Chondrocyte (in vitro differentiated cells): ENCODE results near the gene NIT2. TPM values are rescaled to one million over a fixed set of nuclear protein-coding genes. Genes with fewer than 3 reads are reported as not detected.
"Not testable (repeated sequence)": the region's sequence is repeated elsewhere in the genome, so short reads cannot be mapped to it uniquely, and the experiment has no call there.

Experiments used
- DNase-seq: peaks from one replicate; pipeline ENCODE4 v3.0.0; 2021; ENCODE audit warnings: mixed read lengths, low spot score
- H3K27ac Mint-ChIP-seq: one replicate; pipeline ENCODE4 v1.8.0; 2021; ENCODE audit warnings: mild to moderate bottlenecking, moderate library complexity, mixed read lengths; ENCODE audit not compliant: unreplicated experiment
- H3K27me3 Mint-ChIP-seq: 2 replicates; pipeline ENCODE4 v1.8.0; 2021; ENCODE audit warnings: low read depth, mixed read lengths
- H3K36me3 Mint-ChIP-seq: 2 replicates; pipeline ENCODE4 v1.8.0; 2021; ENCODE audit warnings: low read depth, mixed read lengths
- H3K4me1 Mint-ChIP-seq: 2 replicates; pipeline ENCODE4 v1.8.0; 2021; ENCODE audit warnings: low read depth, mild to moderate bottlenecking, mixed read lengths
- H3K4me3 Mint-ChIP-seq: one replicate; pipeline ENCODE4 v1.8.0; 2021; ENCODE audit warnings: mild to moderate bottlenecking, moderate library complexity, mixed read lengths; ENCODE audit not compliant: unreplicated experiment
- H3K9me3 Mint-ChIP-seq: 2 replicates; pipeline ENCODE4 v1.8.0; 2021; ENCODE audit warnings: low read depth, mixed read lengths
- total RNA-seq: library from RNA; stranded (reverse); gene quantifications from 3 replicates; pipeline ENCODE4 v1.2.1, GENCODE V29; 2021
- TF ChIP-seq, protein P1 (sequence below): fragments of 200-600 bp; sonication (generic); IDR thresholded peaks from 2 replicates; pipeline ENCODE4 v1.5.0; 2021; ENCODE audit warnings: antibody characterized with exemption, mild to moderate bottlenecking, moderate library complexity

Gene NIT2
- total RNA-seq, 1 donor from 2014 or later = 46.6 TPM

DNA sequence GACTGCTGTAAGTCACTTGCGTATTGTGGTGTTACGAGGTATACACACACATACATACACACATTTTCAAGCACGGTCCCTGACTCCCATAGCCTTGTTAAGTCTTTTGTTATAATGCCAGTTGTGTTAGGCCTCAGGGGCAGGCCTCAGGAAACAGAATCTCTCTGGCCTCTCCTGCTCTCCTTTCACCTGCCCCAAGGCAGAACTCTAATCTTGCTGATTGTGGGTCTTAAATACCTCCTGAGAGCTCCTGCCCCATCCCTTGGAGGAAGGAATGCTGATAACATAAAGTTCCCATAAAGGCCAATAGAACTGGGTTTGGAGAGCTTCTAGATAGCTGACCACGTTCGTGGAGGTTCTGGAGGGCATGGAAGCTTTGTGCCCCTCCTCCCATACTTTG is 3.9 kb upstream of the NIT2 start:
- Mint-ChIP-seq H3K36me3 (peaks cover 16% of the 10 kb centered on the region), H3K4me3 (no peak overlapping the region), H3K27me3 (no peaks in the 10 kb centered on the region), H3K4me1 (peaks cover 13% of the 10 kb centered on the region), H3K9me3 (peaks cover 7% of the 10 kb centered on the region), H3K27ac (no peak overlapping the region)
- DNase-seq = no peak
- TF ChIP-seq, protein P1, sequence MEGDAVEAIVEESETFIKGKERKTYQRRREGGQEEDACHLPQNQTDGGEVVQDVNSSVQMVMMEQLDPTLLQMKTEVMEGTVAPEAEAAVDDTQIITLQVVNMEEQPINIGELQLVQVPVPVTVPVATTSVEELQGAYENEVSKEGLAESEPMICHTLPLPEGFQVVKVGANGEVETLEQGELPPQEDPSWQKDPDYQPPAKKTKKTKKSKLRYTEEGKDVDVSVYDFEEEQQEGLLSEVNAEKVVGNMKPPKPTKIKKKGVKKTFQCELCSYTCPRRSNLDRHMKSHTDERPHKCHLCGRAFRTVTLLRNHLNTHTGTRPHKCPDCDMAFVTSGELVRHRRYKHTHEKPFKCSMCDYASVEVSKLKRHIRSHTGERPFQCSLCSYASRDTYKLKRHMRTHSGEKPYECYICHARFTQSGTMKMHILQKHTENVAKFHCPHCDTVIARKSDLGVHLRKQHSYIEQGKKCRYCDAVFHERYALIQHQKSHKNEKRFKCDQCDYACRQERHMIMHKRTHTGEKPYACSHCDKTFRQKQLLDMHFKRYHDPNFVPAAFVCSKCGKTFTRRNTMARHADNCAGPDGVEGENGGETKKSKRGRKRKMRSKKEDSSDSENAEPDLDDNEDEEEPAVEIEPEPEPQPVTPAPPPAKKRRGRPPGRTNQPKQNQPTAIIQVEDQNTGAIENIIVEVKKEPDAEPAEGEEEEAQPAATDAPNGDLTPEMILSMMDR = no peak

- DNase-seq = no peak
- H3K4me3 Mint-ChIP-seq = no peak overlapping the region
- peaks cover 22% of the 10 kb centered on the region for H3K4me1 Mint-ChIP-seq
- TF ChIP-seq, protein P1 = no peak
- peaks cover 7% of the 10 kb centered on the region for H3K9me3 Mint-ChIP-seq
- H3K36me3 Mint-ChIP-seq = peaks cover 11% of the 10 kb centered on the region
- no peak overlapping the region for H3K27ac Mint-ChIP-seq
- no peaks in the 10 kb centered on the region for H3K27me3 Mint-ChIP-seq
These were observed 2.9 kb upstream of the NIT2 start for GRCh38 chr3:100331660-100332059.

DNA sequence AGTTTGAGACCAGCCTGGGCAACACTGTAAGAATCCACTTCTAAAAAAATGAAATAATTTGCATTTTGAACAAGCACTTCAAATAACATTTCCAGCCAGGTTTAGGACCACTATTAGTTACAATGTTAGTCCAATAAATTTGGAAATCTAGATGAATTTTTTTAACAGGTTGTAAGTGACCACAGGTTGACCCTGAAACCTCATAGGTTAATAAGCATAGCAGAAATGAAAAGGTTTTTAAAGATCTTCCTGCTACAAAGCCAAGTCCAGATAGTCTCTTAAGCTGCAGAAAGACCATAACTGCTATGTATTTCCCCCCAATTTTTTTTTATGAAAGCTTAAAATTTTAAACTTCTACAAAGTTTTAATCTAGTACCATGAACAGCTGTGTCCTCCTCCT is 1.5 kb upstream of the NIT2 start:
- peaks cover 22% of the 10 kb centered on the region for H3K4me1 Mint-ChIP-seq
- no peak overlapping the region for H3K27ac Mint-ChIP-seq
- TF ChIP-seq, protein P1 = no peak
- no peaks in the 10 kb centered on the region for H3K9me3 Mint-ChIP-seq
- no peaks in the 10 kb centered on the region for H3K27me3 Mint-ChIP-seq
- H3K36me3 Mint-ChIP-seq = peaks cover under 1% of the 10 kb centered on the region
- no peak overlapping the region for H3K4me3 Mint-ChIP-seq
- no peak for DNase-seq

- TF ChIP-seq, protein P1 = no peak
- peak overlapping the region; percentile 83 for H3K27ac Mint-ChIP-seq
These were observed 528 bp upstream of the NIT2 start for GRCh38 chr3:100333970-100334487.

DNA sequence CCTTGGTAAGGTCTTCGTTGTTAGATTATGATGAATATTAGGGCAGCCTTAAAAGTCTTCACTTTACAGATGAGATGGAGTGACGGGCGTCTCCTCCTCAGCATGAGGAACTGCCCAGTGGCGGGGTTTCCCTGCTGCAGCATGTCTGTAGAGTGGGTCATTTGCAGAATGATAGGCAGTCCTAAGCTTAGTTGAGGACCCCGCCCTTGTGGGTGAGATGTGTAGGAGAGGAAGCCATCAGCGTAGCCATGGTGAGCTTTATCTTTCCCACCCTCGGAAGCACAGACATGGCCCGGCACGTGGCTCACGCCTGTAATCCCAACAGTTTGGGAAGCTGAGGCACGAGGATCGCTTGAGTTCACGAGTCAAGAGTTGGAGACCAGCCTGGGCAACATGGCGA is 877 bp downstream of the NIT2 start:
- peak overlapping the region; percentile 76 for H3K4me3 Mint-ChIP-seq
- TF ChIP-seq, protein P1 = no peak
- H3K27ac Mint-ChIP-seq = peak overlapping the region; percentile 84
- no peaks in the 10 kb centered on the region for H3K9me3 Mint-ChIP-seq
- H3K27me3 Mint-ChIP-seq = no peaks in the 10 kb centered on the region
- peaks cover 4% of the 10 kb centered on the region for H3K36me3 Mint-ChIP-seq
- H3K4me1 Mint-ChIP-seq = peaks cover 22% of the 10 kb centered on the region
- DNase-seq = no peak

More at GRCh38 chr3:100333970-100334487, 528 bp upstream of the NIT2 start:
- peaks cover 22% of the 10 kb centered on the region for H3K4me1 Mint-ChIP-seq
- no peaks in the 10 kb centered on the region for H3K9me3 Mint-ChIP-seq
- H3K27me3 Mint-ChIP-seq = no peaks in the 10 kb centered on the region
- H3K4me3 Mint-ChIP-seq = peak overlapping the region; percentile 73
- peaks cover 1% of the 10 kb centered on the region for H3K36me3 Mint-ChIP-seq
- no peak for DNase-seq

DNA sequence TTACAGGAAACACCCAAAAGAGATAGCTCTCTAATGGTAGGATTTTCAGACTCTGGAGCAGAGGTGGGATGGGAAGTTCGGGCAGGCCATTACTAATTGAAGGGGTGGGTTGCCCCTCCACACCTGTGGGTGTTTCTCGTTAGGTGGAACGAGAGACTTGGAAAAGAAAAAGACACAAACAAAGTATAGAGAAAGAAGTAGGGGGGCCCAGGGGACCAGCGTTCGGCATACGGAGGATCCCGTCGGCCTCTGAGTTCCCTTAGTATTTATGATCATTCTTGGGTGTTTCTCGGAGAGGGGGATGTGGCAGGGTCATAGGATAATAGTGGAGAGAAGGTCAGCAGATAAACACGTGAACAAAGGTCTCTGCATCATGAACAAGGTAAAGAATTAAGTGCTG is 1.7 kb downstream of the NIT2 start:
- peaks cover 11% of the 10 kb centered on the region for H3K36me3 Mint-ChIP-seq
- not testable (repeated sequence) for H3K9me3 Mint-ChIP-seq, DNase-seq, H3K4me3 Mint-ChIP-seq, H3K27ac Mint-ChIP-seq, H3K27me3 Mint-ChIP-seq
- H3K4me1 Mint-ChIP-seq = peaks cover 22% of the 10 kb centered on the region
